Measurements from ENCODE around the gene UPF1. TPM values are rescaled to one million over a fixed set of nuclear protein-coding genes. Genes with fewer than 3 reads are reported as not detected.
"Not testable (repeated sequence)": the region's sequence is repeated elsewhere in the genome, so short reads cannot be mapped to it uniquely, and the experiment has no call there.

Gene UPF1
- total and polyA plus RNA-seq, 9 donors: 29.8 to 44.3 (median 41.3) TPM

GRCh38 chr19:18915639-18916038 is 83.9 kb downstream of the UPF1 start:
- H3K9me3 ChIP-seq (replicated peaks; ENCODE audit: control insufficient read depth, low read depth, low read length): no peaks in the 10 kb centered on the region
- peaks cover 33% of the 10 kb centered on the region for H3K36me3 ChIP-seq (ENCODE audit: control insufficient read depth, insufficient read depth, low read length)
- no peaks in the 10 kb centered on the region for H3K27me3 ChIP-seq (ENCODE audit: control insufficient read depth, insufficient read depth, low read length)
- no peak overlapping the region for H3K4me3 ChIP-seq (ENCODE audit: low read length)
- H3K4me1 ChIP-seq (ENCODE audit: control insufficient read depth, insufficient read depth, low read length): peaks cover 20% of the 10 kb centered on the region
- WGBS (ENCODE audit: insufficient coverage): 43% methylated on average over 3 of the region's 5 CpGs
- peak; percentile 52 for DNase-seq
- H3K27ac ChIP-seq (ENCODE audit: low read length): no peak overlapping the region

- not testable (repeated sequence) for H3K9me3 ChIP-seq (replicated peaks; ENCODE audit: control insufficient read depth, low read depth, low read length); H3K4me3 ChIP-seq (ENCODE audit: low read length); H3K27ac ChIP-seq (ENCODE audit: low read length); H3K27me3 ChIP-seq (ENCODE audit: control insufficient read depth, insufficient read depth, low read length); DNase-seq
- Histone ChIP-seq H3K4me1 (ENCODE audit: control insufficient read depth, insufficient read depth, low read length) (peaks cover 21% of the 10 kb centered on the region), H3K36me3 (ENCODE audit: control insufficient read depth, insufficient read depth, low read length) (peaks cover 29% of the 10 kb centered on the region)
- WGBS (ENCODE audit: insufficient coverage): 80% methylated on average over 2 of the region's 9 CpGs
Observed at GRCh38 chr19:18917593-18917992, 85.8 kb downstream of the UPF1 start.

Other genes starting within 250 kb of the UPF1 start
- gene REX1BD, start 243.2 kb upstream of the UPF1 start, total RNA-seq: 61.5 TPM
- gene REX1BD, start 243.2 kb upstream of the UPF1 start, polyA plus RNA-seq (ENCODE audit: insufficient read depth in 1 of 8, insufficient read length in 8 of 8, low replicate concordance in 1 of 8): 10 to 100 TPM; 27.4 to 45.1 (median 36.1) TPM
- gene CRLF1, start 225.2 kb upstream of the UPF1 start, total RNA-seq: 35.0 TPM
- 10 to 100 TPM; 11.0 to 52.6 (median 36.1) TPM for gene CRLF1, start 225.2 kb upstream of the UPF1 start, polyA plus RNA-seq (ENCODE audit: insufficient read depth in 1 of 8, insufficient read length in 8 of 8, low replicate concordance in 1 of 8)
- gene TMEM59L, start 219.1 kb upstream of the UPF1 start, total RNA-seq: 3.9 TPM
- 10 to 100 TPM in 7 of 8 donors, 1 to 10 TPM in 1; 4.4 to 23.6 (median 15.1) TPM for gene TMEM59L, start 219.1 kb upstream of the UPF1 start, polyA plus RNA-seq (ENCODE audit: insufficient read depth in 1 of 8, insufficient read length in 8 of 8, low replicate concordance in 1 of 8)
- gene KLHL26, start 194.9 kb upstream of the UPF1 start, total RNA-seq: 2.0 TPM
- gene KLHL26, start 194.9 kb upstream of the UPF1 start, polyA plus RNA-seq (ENCODE audit: insufficient read depth in 1 of 8, insufficient read length in 8 of 8, low replicate concordance in 1 of 8): 1 to 10 TPM; 3.2 to 5.8 (median 4.1) TPM
- gene CRTC1, start 148.3 kb upstream of the UPF1 start, total RNA-seq: 4.3 TPM
- 10 to 100 TPM; 11.5 to 18.7 (median 15.0) TPM for gene CRTC1, start 148.3 kb upstream of the UPF1 start, polyA plus RNA-seq (ENCODE audit: insufficient read depth in 1 of 8, insufficient read length in 8 of 8, low replicate concordance in 1 of 8)
- 13.8 TPM for gene COMP, start 40.7 kb upstream of the UPF1 start, total RNA-seq
- 10 to 100 TPM in 3 of 8 donors, 1 to 10 TPM in 4, under 1 TPM in 1; 0.88 to 96.3 (median 8.3) TPM for gene COMP, start 40.7 kb upstream of the UPF1 start, polyA plus RNA-seq (ENCODE audit: insufficient read depth in 1 of 8, insufficient read length in 8 of 8, low replicate concordance in 1 of 8)
- gene CERS1, start 64.2 kb downstream of the UPF1 start, total RNA-seq: 15.3 TPM
- gene CERS1, start 64.2 kb downstream of the UPF1 start, polyA plus RNA-seq (ENCODE audit: insufficient read depth in 1 of 8, insufficient read length in 8 of 8, low replicate concordance in 1 of 8): 10 to 100 TPM; 23.7 to 41.2 (median 35.0) TPM
- 115 TPM for gene COPE, start 87.4 kb downstream of the UPF1 start, total RNA-seq
- 100 to 1,000 TPM in 1 of 8 donors, 10 to 100 TPM in 7; 76.8 to 102 (median 94.1) TPM for gene COPE, start 87.4 kb downstream of the UPF1 start, polyA plus RNA-seq (ENCODE audit: insufficient read depth in 1 of 8, insufficient read length in 8 of 8, low replicate concordance in 1 of 8)
- gene DDX49, start 87.8 kb downstream of the UPF1 start, total RNA-seq: 41.3 TPM
- 10 to 100 TPM; 37.6 to 51.5 (median 41.8) TPM for gene DDX49, start 87.8 kb downstream of the UPF1 start, polyA plus RNA-seq (ENCODE audit: insufficient read depth in 1 of 8, insufficient read length in 8 of 8, low replicate concordance in 1 of 8)
- 66.5 TPM for gene HOMER3, start 109.3 kb downstream of the UPF1 start, total RNA-seq
- gene HOMER3, start 109.3 kb downstream of the UPF1 start, polyA plus RNA-seq (ENCODE audit: insufficient read depth in 1 of 8, insufficient read length in 8 of 8, low replicate concordance in 1 of 8): 10 to 100 TPM; 63.6 to 80.8 (median 75.6) TPM
- 47.3 TPM for gene SUGP2, start 201.6 kb downstream of the UPF1 start, total RNA-seq
- gene SUGP2, start 201.6 kb downstream of the UPF1 start, polyA plus RNA-seq (ENCODE audit: insufficient read depth in 1 of 8, insufficient read length in 8 of 8, low replicate concordance in 1 of 8): 10 to 100 TPM; 47.5 to 82.0 (median 60.4) TPM
- gene ARMC6, start 201.6 kb downstream of the UPF1 start, total RNA-seq: 20.9 TPM
- gene ARMC6, start 201.6 kb downstream of the UPF1 start, polyA plus RNA-seq (ENCODE audit: insufficient read depth in 1 of 8, insufficient read length in 8 of 8, low replicate concordance in 1 of 8): 10 to 100 TPM; 25.2 to 31.9 (median 30.0) TPM
- 5.9 TPM for gene SLC25A42, start 232.0 kb downstream of the UPF1 start, total RNA-seq
- gene SLC25A42, start 232.0 kb downstream of the UPF1 start, polyA plus RNA-seq (ENCODE audit: insufficient read depth in 1 of 8, insufficient read length in 8 of 8, low replicate concordance in 1 of 8): 10 to 100 TPM in 4 of 8 donors, 1 to 10 TPM in 4; 8.7 to 12.2 (median 9.9) TPM

All from muscle of leg (tissue), 11 donors.